GM12864 (cell line): ENCODE data around the gene STK32A.

Experiments used
- DNase-seq: peaks from one replicate; pipeline ENCODE4 v3.0.0-alpha.2; 2011; ENCODE audit warnings: low read depth
- H3K4me3 ChIP-seq: 2 replicates; pipeline ENCODE4 v1.5.1; 2011; ENCODE audit warnings: mild to moderate bottlenecking, low read depth, low read length, control low read depth
- CTCF ChIP-seq: IDR thresholded peaks from 2 replicates; pipeline ENCODE4 v1.5.1; 2011; ENCODE audit warnings: low read depth, mild to moderate bottlenecking, moderate library complexity, low read length, control low read depth, inconsistent platforms; ENCODE audit errors: missing control alignments

STK32A gene

DNA sequence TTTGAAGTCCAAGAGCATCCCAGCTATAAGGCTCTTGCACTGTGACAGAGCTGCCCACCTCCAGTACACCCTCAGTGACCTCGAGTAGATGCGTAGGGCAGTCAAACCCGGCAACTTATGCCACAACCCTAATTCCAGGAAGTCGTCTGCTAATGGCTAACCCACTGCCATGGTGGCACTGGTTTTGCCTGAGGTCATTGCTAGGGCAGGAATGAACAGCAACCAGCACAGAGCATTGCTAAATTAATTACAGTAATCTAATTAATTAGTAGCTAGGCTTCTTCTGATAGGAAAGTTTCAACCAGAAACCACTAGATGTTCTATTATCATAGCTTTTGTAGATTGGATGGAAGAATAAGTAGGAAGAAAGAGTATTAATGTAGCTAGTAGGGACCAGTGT, 152.3 kb downstream of the STK32A start:
- no peak for TF ChIP-seq CTCF
- H3K4me3 ChIP-seq, result no peak overlapping the region
- no peak for DNase-seq

GRCh38 chr5:147388184-147389108, 153.6 kb downstream of the STK32A start:
- TF ChIP-seq CTCF, result no peak
- no peak overlapping the region for H3K4me3 ChIP-seq
- DNase-seq, result no peak

GRCh38 chr5:147390654-147391225, 155.9 kb downstream of the STK32A start:
- TF ChIP-seq CTCF, result no peak
- no peak overlapping the region for H3K4me3 ChIP-seq
- no peak for DNase-seq

GRCh38 chr5:147391781-147392180, 157.0 kb downstream of the STK32A start:
- no peak overlapping the region for H3K4me3 ChIP-seq
- peak; percentile 10 for DNase-seq
- peak; percentile 69 for TF ChIP-seq CTCF

DNA sequence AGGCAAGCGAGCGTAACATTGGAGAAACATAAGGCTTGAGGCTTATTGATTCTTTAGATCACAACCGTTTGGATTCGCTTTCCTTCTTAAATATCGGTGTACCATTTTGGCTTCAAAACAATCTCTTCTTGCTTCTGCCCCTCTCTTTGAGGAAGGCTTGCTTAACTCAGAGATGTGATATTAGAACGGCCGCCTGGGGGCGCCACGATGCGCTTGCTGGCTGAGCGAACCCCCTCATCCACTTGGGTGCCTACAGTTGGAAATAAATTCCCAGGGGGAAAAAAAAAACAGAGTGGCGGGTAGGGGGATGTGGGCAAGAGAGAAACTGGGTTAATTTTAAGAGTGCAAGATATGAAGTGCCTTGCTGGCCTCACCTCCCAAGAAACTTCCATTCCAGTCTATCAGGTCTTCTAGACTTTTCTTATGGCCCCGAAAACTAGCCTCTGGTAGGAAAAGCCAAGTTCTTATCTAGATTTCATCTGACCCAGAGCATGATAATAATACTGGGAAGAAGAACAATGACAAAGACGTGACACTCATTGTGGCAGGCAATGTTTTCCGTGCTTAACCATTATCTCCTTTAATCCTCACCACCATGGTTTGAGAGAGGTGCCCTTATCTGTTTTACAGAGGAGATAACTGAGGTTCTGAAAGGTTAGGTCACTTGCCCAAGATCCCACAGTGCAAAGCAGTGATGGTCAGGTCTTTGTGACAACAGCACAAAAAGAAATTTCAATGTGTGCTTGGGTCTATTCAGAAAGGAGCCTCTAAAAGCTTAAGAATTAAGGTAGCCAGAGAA, 159.2 kb downstream of the STK32A start:
- no peak for DNase-seq
- no peak overlapping the region for H3K4me3 ChIP-seq
- peak; percentile 28 for TF ChIP-seq CTCF

DNA sequence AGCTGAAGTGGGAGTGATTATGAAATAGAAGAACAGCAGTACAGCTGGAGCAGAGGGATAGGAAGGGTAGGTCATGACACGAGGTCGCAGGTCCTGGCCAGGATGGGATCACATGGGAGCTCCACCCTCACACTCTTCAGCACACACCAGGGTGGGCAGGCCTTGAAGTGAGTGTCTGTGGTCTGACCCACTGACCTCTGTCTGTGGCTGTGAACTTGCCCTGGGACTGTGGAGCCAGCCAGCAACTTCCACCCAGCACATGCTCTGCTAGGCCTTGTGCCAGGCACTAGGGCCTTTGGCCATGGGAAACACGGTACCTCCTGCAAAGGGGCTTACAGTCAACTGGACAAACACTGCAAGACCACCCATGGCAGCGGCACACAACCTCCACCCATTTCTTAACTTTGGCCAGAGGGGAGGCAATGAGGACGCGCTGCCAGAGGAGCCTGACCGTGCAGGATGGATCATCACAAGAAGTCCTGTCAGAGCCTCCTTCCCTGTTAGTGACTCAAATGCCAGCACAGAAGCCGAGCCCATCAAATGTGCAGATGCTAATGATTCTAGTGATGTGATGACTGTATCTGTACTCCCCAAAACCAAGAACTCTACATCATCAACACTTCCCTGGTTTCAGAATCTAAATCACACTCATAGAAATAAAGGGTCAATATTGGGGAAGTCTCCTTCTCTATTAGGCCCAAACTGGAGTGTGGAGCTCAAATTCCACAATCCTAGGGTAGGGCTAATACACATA, 161.4 kb downstream of the STK32A start:
- no peak overlapping the region for H3K4me3 ChIP-seq
- no peak for TF ChIP-seq CTCF
- no peak for DNase-seq
